ENCODE measurements around the gene ADPRM. TPM values are rescaled to one million over a fixed set of nuclear protein-coding genes. Genes with fewer than 3 reads are reported as not detected.
"Not testable (repeated sequence)": the region's sequence is repeated elsewhere in the genome, so short reads cannot be mapped to it uniquely, and the experiment has no call there.

Gene ADPRM
- total and polyA plus RNA-seq, 2 donors = 26.0 to 26.2 TPM

- Histone ChIP-seq H3K27me3 (ENCODE audit: control insufficient read depth in 2 of 2, insufficient read depth in 1 of 2, low read length in 1 of 2) (peaks cover 3 to 15% of the 10 kb centered on the region in 2 donors), H3K9me3 (ENCODE audit: control insufficient read depth in 2 of 2, insufficient read depth in 1 of 2, low read length in 1 of 2) (no peaks in the 10 kb centered on the region), H3K36me3 (ENCODE audit: control insufficient read depth in 2 of 2, insufficient read depth in 2 of 2, low read length in 1 of 2) (no peaks in the 10 kb centered on the region), H3K27ac (ENCODE audit: low read depth in 1 of 2, low read length in 1 of 2) (no peak overlapping the region), H3K4me3 (ENCODE audit: low read length in 2 of 2) (no peak overlapping the region), H3K4me1 (ENCODE audit: control insufficient read depth in 2 of 2, insufficient read depth in 2 of 2, low read length in 2 of 2) (peaks cover 0 to 3% of the 10 kb centered on the region in 2 donors)
- DNase-seq (ENCODE audit: low read depth in 6 of 9, low spot score in 9 of 9) = no peak
- 98% methylated on average over 6 of the region's 6 CpGs for WGBS
Measured at GRCh38 chr17:10731408-10731879, 34.0 kb downstream of the ADPRM start.

- H3K27ac ChIP-seq (ENCODE audit: low read depth in 1 of 2, low read length in 1 of 2); H3K9me3 ChIP-seq (ENCODE audit: control insufficient read depth in 2 of 2, insufficient read depth in 1 of 2, low read length in 1 of 2); DNase-seq (ENCODE audit: low read depth in 6 of 9, low spot score in 9 of 9); H3K36me3 ChIP-seq (ENCODE audit: control insufficient read depth in 2 of 2, insufficient read depth in 2 of 2, low read length in 1 of 2); H3K4me1 ChIP-seq (ENCODE audit: control insufficient read depth in 2 of 2, insufficient read depth in 2 of 2, low read length in 2 of 2); H3K4me3 ChIP-seq (ENCODE audit: low read length in 2 of 2): not testable (repeated sequence)
- WGBS = 89% methylated on average over 6 of the region's 6 CpGs
- H3K27me3 ChIP-seq (ENCODE audit: control insufficient read depth in 2 of 2, insufficient read depth in 1 of 2, low read length in 1 of 2) = peaks cover 3 to 15% of the 10 kb centered on the region in 2 donors
Measured at GRCh38 chr17:10732121-10732520, 34.7 kb downstream of the ADPRM start.

- H3K27ac ChIP-seq (ENCODE audit: low read depth in 1 of 2, low read length in 1 of 2) = no peak overlapping the region
- peaks cover 0 to 3% of the 10 kb centered on the region in 2 donors for H3K4me1 ChIP-seq (ENCODE audit: control insufficient read depth in 2 of 2, insufficient read depth in 2 of 2, low read length in 2 of 2)
- no peaks in the 10 kb centered on the region for H3K36me3 ChIP-seq (ENCODE audit: control insufficient read depth in 2 of 2, insufficient read depth in 2 of 2, low read length in 1 of 2)
- H3K27me3 ChIP-seq (ENCODE audit: control insufficient read depth in 2 of 2, insufficient read depth in 1 of 2, low read length in 1 of 2) = peaks cover 3 to 15% of the 10 kb centered on the region in 2 donors
- H3K9me3 ChIP-seq (ENCODE audit: control insufficient read depth in 2 of 2, insufficient read depth in 1 of 2, low read length in 1 of 2) = no peaks in the 10 kb centered on the region
- H3K4me3 ChIP-seq (ENCODE audit: low read length in 2 of 2) = no peak overlapping the region
- no peak for DNase-seq (ENCODE audit: low read depth in 6 of 9, low spot score in 9 of 9)
- WGBS = 97% methylated on average over 3 of the region's 3 CpGs
Measured at GRCh38 chr17:10733666-10734065, 36.3 kb downstream of the ADPRM start.

GRCh38 chr17:10735251-10735650 is 37.9 kb downstream of the ADPRM start:
- Histone ChIP-seq H3K27me3 (ENCODE audit: control insufficient read depth in 2 of 2, insufficient read depth in 1 of 2, low read length in 1 of 2) (peaks cover 0 to 2% of the 10 kb centered on the region in 2 donors), H3K4me3 (ENCODE audit: low read length in 2 of 2) (no peak overlapping the region), H3K4me1 (ENCODE audit: control insufficient read depth in 2 of 2, insufficient read depth in 2 of 2, low read length in 2 of 2) (no peaks in the 10 kb centered on the region), H3K9me3 (ENCODE audit: control insufficient read depth in 2 of 2, insufficient read depth in 1 of 2, low read length in 1 of 2) (no peaks in the 10 kb centered on the region), H3K36me3 (ENCODE audit: control insufficient read depth in 2 of 2, insufficient read depth in 2 of 2, low read length in 1 of 2) (no peaks in the 10 kb centered on the region), H3K27ac (ENCODE audit: low read depth in 1 of 2, low read length in 1 of 2) (no peak overlapping the region)
- no peak for DNase-seq (ENCODE audit: low read depth in 6 of 9, low spot score in 9 of 9)
- 92% methylated on average over 2 of the region's 2 CpGs for WGBS

GRCh38 chr17:10735821-10736220 is 38.4 kb downstream of the ADPRM start:
- Histone ChIP-seq H3K9me3 (ENCODE audit: control insufficient read depth in 2 of 2, insufficient read depth in 1 of 2, low read length in 1 of 2) (no peaks in the 10 kb centered on the region), H3K27me3 (ENCODE audit: control insufficient read depth in 2 of 2, insufficient read depth in 1 of 2, low read length in 1 of 2) (no peaks in the 10 kb centered on the region), H3K4me1 (ENCODE audit: control insufficient read depth in 2 of 2, insufficient read depth in 2 of 2, low read length in 2 of 2) (no peaks in the 10 kb centered on the region), H3K27ac (ENCODE audit: low read depth in 1 of 2, low read length in 1 of 2) (no peak overlapping the region), H3K4me3 (ENCODE audit: low read length in 2 of 2) (no peak overlapping the region), H3K36me3 (ENCODE audit: control insufficient read depth in 2 of 2, insufficient read depth in 2 of 2, low read length in 1 of 2) (no peaks in the 10 kb centered on the region)
- no peak for DNase-seq (ENCODE audit: low read depth in 6 of 9, low spot score in 9 of 9)
- 95% methylated on average over 4 of the region's 4 CpGs for WGBS

GRCh38 chr17:10737168-10737622 is 39.8 kb downstream of the ADPRM start:
- no peaks in the 10 kb centered on the region for H3K27me3 ChIP-seq (ENCODE audit: control insufficient read depth in 2 of 2, insufficient read depth in 1 of 2, low read length in 1 of 2)
- no peaks in the 10 kb centered on the region for H3K9me3 ChIP-seq (ENCODE audit: control insufficient read depth in 2 of 2, insufficient read depth in 1 of 2, low read length in 1 of 2)
- H3K27ac ChIP-seq (ENCODE audit: low read depth in 1 of 2, low read length in 1 of 2) = no peak overlapping the region
- peak in 3 of 9 donors; percentile 12 to 45 (median 23) for DNase-seq (ENCODE audit: low read depth in 6 of 9, low spot score in 9 of 9)
- H3K4me3 ChIP-seq (ENCODE audit: low read length in 2 of 2) = no peak overlapping the region
- H3K36me3 ChIP-seq (ENCODE audit: control insufficient read depth in 2 of 2, insufficient read depth in 2 of 2, low read length in 1 of 2) = no peaks in the 10 kb centered on the region
- H3K4me1 ChIP-seq (ENCODE audit: control insufficient read depth in 2 of 2, insufficient read depth in 2 of 2, low read length in 2 of 2) = no peaks in the 10 kb centered on the region
- WGBS = 20% methylated on average over 6 of the region's 6 CpGs

GRCh38 chr17:10737736-10738135 is 40.3 kb downstream of the ADPRM start:
- Histone ChIP-seq H3K4me3 (ENCODE audit: low read length in 2 of 2) (no peak overlapping the region), H3K36me3 (ENCODE audit: control insufficient read depth in 2 of 2, insufficient read depth in 2 of 2, low read length in 1 of 2) (no peaks in the 10 kb centered on the region), H3K4me1 (ENCODE audit: control insufficient read depth in 2 of 2, insufficient read depth in 2 of 2, low read length in 2 of 2) (no peaks in the 10 kb centered on the region), H3K27me3 (ENCODE audit: control insufficient read depth in 2 of 2, insufficient read depth in 1 of 2, low read length in 1 of 2) (no peaks in the 10 kb centered on the region), H3K9me3 (ENCODE audit: control insufficient read depth in 2 of 2, insufficient read depth in 1 of 2, low read length in 1 of 2) (no peaks in the 10 kb centered on the region), H3K27ac (ENCODE audit: low read depth in 1 of 2, low read length in 1 of 2) (no peak overlapping the region)
- WGBS = 97% methylated on average over 3 of the region's 3 CpGs
- DNase-seq (ENCODE audit: low read depth in 6 of 9, low spot score in 9 of 9) = no peak

GRCh38 chr17:10738521-10739258 is 41.3 kb downstream of the ADPRM start:
- DNase-seq (ENCODE audit: low read depth in 6 of 9, low spot score in 9 of 9) = no peak
- Histone ChIP-seq H3K4me1 (ENCODE audit: control insufficient read depth in 2 of 2, insufficient read depth in 2 of 2, low read length in 2 of 2) (no peaks in the 10 kb centered on the region), H3K36me3 (ENCODE audit: control insufficient read depth in 2 of 2, insufficient read depth in 2 of 2, low read length in 1 of 2) (no peaks in the 10 kb centered on the region), H3K27ac (ENCODE audit: low read depth in 1 of 2, low read length in 1 of 2) (no peak overlapping the region), H3K9me3 (ENCODE audit: control insufficient read depth in 2 of 2, insufficient read depth in 1 of 2, low read length in 1 of 2) (no peaks in the 10 kb centered on the region), H3K27me3 (ENCODE audit: control insufficient read depth in 2 of 2, insufficient read depth in 1 of 2, low read length in 1 of 2) (no peaks in the 10 kb centered on the region), H3K4me3 (ENCODE audit: low read length in 2 of 2) (no peak overlapping the region)
- WGBS = 93% methylated on average over 5 of the region's 5 CpGs

GRCh38 chr17:10739386-10739785 is 42.0 kb downstream of the ADPRM start:
- H3K4me1 ChIP-seq (ENCODE audit: control insufficient read depth in 2 of 2, insufficient read depth in 2 of 2, low read length in 2 of 2) = peaks cover 3 to 4% of the 10 kb centered on the region in 2 donors
- H3K27me3 ChIP-seq (ENCODE audit: control insufficient read depth in 2 of 2, insufficient read depth in 1 of 2, low read length in 1 of 2) = no peaks in the 10 kb centered on the region
- H3K9me3 ChIP-seq (ENCODE audit: control insufficient read depth in 2 of 2, insufficient read depth in 1 of 2, low read length in 1 of 2) = no peaks in the 10 kb centered on the region
- DNase-seq (ENCODE audit: low read depth in 6 of 9, low spot score in 9 of 9) = no peak
- 95% methylated on average over 5 of the region's 5 CpGs for WGBS
- no peak overlapping the region for H3K27ac ChIP-seq (ENCODE audit: low read depth in 1 of 2, low read length in 1 of 2)
- H3K4me3 ChIP-seq (ENCODE audit: low read length in 2 of 2) = no peak overlapping the region
- no peaks in the 10 kb centered on the region for H3K36me3 ChIP-seq (ENCODE audit: control insufficient read depth in 2 of 2, insufficient read depth in 2 of 2, low read length in 1 of 2)

Data from thymus (tissue), 11 donors.